OCI-M2 (cell line): ENCODE data around the gene NRXN3.

Experiments
- DNase-seq: peaks from one replicate; lab custom pipeline; 2025; ENCODE audit not compliant: unreplicated experiment; lab: John Stamatoyannopoulos, UW

The NRXN3 gene

GRCh38 chr14:79321070-79321469 is 1150.9 kb downstream of the NRXN3 start:
- no peak for DNase-seq

DNA sequence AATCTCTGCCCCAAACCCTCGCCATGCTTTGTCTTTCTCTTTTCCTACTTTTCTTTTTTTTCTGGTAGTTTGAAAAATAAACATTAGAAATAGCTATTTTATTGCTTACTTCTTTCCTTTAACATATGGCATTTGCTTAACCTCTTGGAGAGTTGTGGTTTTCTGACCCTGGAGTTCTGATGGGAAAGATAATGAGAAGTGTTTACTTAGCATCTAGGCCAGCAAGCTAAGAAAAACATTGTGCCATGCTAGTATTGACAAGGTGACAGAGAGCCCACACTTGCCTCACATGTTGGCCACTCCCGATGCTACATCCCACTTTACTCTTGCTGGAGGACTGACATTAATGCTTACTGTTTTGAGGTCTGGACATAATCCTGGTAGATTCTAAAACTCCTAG is 1154.9 kb downstream of the NRXN3 start:
- no peak for DNase-seq

GRCh38 chr14:79325557-79325956 is 1155.4 kb downstream of the NRXN3 start:
- no peak for DNase-seq

DNA sequence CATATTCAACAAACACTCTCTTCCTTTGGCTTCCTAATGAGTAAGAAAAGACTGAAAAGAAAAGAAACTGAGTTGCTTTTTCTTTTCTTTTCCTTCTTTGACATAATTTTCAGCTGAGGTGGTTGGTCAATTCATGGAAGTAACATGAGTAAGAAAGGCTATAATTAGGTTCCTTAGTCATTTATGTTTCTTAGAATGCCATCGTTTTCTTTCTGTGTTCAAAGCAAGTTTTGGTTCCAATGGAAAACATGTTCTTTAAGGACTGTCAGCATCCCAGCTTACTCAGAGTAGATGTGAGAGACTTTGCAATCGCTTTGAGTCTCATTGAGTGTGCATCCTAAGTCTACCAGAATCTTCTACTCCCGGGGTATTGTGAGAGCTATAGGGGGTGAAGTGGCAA is 1158.7 kb downstream of the NRXN3 start:
- DNase-seq = no peak

- no peak for DNase-seq
Observed at GRCh38 chr14:79331830-79332229, 1161.7 kb downstream of the NRXN3 start.

DNA sequence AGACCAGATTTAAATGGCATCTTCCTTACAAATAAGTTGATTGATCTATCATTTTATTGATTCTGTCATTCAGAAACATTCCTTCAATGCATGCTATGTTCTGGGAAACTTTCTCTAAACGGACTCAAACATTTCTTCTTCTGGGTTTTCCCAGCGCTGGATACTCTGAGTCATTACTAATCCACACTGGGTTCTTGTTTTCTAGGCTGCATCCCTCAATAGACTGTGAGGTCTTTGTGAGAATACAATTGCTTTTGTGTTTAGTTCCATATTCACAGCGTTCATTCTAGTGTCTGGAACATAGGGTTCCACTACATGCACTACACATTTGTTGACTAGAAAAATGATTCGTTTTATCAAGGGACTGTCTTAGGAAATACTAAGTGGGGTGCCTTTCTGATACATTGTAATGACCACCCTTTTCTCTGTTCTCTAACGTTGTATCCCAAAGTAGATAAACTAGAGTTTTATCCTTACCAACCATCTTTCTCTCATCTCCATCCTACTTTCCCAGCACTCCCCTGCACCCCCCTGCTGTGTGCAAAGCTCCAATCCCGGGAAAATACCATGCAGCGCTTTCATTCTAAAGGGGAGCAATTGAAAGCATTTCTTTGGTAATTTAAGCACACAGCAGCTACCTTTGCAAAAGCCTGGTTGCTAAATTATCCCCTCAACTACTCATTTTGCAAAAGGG is 1162.5 kb downstream of the NRXN3 start:
- DNase-seq = no peak

DNA sequence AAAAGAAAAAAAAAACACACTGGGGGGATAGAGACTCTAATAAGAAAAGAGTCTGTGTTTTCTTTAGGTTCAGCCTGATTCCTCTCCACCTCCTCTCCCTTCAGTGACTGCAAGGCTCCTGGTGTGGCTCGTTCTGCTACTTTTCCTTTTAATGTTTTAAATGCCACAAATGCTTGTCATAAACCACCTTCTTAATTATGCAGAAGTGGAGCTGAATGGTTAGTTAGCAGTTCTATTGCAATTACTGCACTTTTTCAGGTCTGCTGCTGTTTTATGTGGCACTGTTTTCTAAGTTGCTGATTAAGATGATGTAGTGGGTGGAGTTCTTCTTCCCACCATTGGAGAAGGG is 1163.0 kb downstream of the NRXN3 start:
- DNase-seq = no peak

DNA sequence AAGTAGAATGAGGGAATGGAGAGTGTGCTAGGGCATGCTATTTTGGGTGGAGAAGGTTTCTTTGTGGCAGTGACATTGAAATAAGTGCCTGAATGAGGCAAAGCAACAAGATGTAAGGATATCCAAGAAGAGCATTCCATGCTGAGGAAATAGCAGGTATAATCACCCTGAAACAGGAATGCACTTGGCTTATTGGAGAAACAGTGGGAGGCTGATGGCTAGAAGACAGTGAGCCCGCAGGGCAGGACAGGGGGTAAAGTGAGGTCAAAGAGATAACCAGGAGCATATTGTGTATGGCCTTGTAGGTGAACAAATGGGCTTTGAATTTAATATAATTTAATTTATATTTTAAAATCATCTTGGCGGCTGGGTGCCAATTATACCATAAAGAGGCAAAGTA is 1164.1 kb downstream of the NRXN3 start:
- no peak for DNase-seq

DNA sequence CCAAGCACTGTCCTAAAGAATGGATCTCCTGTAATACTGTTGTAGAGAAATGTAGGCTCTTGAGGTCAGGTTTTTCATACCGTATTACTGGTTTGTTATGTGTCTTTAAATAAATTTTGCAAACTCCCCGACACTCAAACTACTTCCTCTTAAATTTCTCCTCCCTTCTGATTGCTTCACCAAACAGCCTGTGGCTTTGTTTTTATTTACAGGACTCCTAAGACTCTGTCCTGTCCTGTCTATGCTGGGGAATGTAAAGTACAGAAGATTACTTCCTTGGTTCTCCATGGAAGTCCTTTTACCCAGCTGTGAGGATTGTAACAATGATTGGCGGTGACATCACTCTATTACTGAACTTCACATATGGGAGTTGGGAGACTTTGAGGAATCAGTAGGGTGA is 1167.6 kb downstream of the NRXN3 start:
- no peak for DNase-seq

- DNase-seq = no peak
Observed at GRCh38 chr14:79342942-79343341, 1172.8 kb downstream of the NRXN3 start.

- no peak for DNase-seq
Observed at GRCh38 chr14:79351011-79351410, 1180.8 kb downstream of the NRXN3 start.

- DNase-seq = no peak
Observed at GRCh38 chr14:79352076-79352630, 1182.0 kb downstream of the NRXN3 start.

- DNase-seq = no peak
Observed at GRCh38 chr14:79354336-79354735, 1184.2 kb downstream of the NRXN3 start.

GRCh38 chr14:79356040-79356439 is 1185.9 kb downstream of the NRXN3 start:
- DNase-seq = no peak

DNA sequence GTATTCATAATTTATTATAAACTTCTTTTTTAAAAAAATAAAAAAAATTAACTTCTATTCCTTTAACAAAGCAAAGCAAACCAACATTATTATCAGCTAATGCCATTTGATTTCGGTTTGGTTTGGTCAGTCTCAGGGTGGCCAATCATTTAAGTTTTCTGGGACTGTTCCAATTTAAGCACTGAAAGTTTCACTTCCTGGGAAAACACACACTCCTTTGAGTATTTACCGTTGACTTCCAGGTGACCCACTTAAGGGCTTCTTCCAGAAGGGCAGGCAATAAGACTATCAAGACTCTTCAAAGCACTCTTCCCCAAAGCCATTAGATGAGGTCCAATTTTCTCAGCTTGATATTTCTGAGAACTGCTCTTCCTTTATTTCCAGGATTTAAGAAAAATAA is 1187.1 kb downstream of the NRXN3 start:
- no peak for DNase-seq

GRCh38 chr14:79363291-79363690 is 1193.1 kb downstream of the NRXN3 start:
- no peak for DNase-seq

DNA sequence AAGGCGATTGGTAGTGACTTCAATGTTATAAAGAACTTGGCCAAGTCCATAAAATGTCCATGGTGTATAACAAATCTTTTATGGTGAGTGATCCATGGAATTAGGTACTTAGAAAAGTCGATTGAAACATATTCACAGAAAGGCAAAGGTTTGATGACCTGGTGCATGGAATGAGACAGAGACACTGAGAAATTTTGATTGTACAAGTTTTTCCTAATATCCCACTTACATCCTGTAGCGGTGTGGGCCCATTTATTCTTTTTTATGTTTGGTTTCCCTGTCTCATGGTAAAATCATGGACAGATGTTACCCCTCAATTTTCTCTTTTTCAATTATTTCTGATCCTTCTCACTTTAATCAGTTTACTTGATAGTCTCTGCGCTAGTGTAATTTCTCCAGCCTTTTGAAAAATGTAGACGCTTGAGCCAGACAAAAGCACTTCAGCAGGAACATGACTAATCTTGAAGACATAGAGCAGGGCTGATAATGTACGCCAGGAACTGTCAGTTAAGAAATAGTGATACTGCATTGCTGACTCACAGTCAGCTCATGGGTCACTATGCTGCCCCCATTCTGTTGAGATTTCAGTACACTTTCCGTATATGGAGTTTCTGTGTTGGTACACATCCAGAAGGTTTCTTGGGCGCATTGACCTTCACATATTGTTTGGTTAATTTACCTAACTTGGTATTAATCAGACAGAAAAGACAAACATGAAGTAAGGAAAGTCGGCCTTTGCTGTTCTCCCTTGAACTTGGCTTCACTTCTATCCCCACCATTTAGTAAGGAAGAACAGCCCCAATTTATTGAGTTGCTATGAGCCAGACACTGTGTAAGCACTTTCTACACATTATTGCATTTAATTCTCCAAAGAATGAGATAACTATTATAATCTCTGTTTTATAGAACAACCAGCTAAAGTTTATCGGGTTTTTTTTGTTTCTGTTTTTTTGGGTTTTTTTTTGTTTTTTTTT is 1199.5 kb downstream of the NRXN3 start:
- DNase-seq = no peak

DNA sequence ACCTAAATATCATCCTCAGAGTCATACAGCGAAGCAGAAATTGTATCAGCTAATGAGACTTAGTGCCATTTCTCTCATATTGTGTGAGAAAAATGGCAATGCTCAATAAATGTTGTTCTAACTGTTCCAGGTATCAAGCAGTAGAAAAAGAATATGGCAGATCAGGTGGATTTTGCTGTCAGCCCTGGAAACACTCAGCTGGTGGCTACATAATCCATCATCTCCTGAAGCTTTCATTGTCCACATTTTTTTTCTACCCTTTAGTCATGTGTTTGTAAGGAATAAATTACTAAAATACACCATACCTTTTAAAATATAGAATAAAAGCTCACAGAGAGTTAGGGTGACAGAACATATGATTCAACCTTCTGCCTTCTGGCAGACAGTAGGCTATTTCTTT is 1200.8 kb downstream of the NRXN3 start:
- no peak for DNase-seq

- DNase-seq = no peak
Observed at GRCh38 chr14:79373451-79373850, 1203.3 kb downstream of the NRXN3 start.

GRCh38 chr14:79375356-79375755 is 1205.2 kb downstream of the NRXN3 start:
- no peak for DNase-seq

DNA sequence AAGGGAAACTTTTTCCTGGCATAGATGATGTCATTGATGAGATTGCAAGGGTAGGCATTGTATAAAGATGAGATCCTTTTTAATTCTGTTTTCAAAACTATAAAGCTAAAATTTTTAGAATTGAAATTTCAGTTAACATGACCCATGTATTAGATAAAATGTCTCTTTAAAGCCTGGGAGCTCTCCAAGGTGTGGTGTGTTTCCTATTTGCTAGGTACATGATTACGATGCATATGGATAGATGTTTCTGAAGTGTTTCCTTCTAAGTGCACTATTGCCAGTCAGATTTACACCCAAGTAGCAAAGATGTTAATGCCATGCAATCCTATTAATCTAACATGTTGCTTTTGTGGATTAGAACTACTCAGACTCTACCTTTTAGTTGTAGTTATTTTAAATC is 1206.4 kb downstream of the NRXN3 start:
- no peak for DNase-seq

DNA sequence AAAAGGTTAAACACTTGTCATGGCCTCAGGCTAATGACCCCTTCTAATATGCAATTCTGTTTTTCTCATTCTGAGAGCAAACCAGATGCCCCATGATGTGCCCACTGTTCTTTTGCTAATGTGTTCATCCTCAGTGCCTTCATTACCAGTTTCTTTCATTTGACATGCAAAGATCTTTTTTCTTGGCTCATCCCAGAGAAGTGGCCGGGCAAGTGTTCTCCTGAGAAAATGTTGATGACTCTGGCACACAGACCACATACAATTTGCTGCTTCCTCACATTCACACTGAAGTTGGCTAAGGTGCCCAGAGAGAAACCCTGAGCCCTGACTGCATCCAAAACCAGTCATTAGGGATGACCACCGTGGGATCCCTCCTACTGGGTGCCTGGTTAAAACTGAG is 1207.8 kb downstream of the NRXN3 start:
- DNase-seq = no peak
